Neural crest cell (in vitro differentiated cells): Measurements from ENCODE around the gene PSMB7. TPM values are rescaled to one million over a fixed set of nuclear protein-coding genes. Genes with fewer than 3 reads are reported as not detected.

ENCODE experiments used
- DNase-seq: peaks from one replicate; pipeline ENCODE4 v3.0.0; 2021; ENCODE audit warnings: low read depth, mixed read lengths, low spot score
- H3K27ac Mint-ChIP-seq: one replicate; pipeline ENCODE4 v1.8.0; 2021; ENCODE audit warnings: mild to moderate bottlenecking, mixed read lengths; ENCODE audit not compliant: unreplicated experiment
- H3K27me3 Mint-ChIP-seq: 2 replicates; pipeline ENCODE4 v1.8.0; 2021; ENCODE audit warnings: low read depth, mild to moderate bottlenecking, mixed read lengths
- H3K36me3 Mint-ChIP-seq: 2 replicates; pipeline ENCODE4 v1.8.0; 2021; ENCODE audit warnings: low read depth, mild to moderate bottlenecking, mixed read lengths
- H3K4me1 Mint-ChIP-seq: 2 replicates; pipeline ENCODE4 v1.8.0; 2021; ENCODE audit warnings: mixed read lengths
- H3K4me3 Mint-ChIP-seq: one replicate; pipeline ENCODE4 v1.8.0; 2021; ENCODE audit warnings: mild to moderate bottlenecking, mixed read lengths
- H3K9me3 Mint-ChIP-seq: 2 replicates; pipeline ENCODE4 v1.8.0; 2021; ENCODE audit warnings: mixed read lengths
- total RNA-seq: library from RNA; stranded (reverse); gene quantifications from 2 replicates; pipeline ENCODE4 v1.2.1, GENCODE V29; 2021
- TF ChIP-seq, protein P1 (sequence below): fragments of 200-600 bp; sonication (generic); conservative IDR thresholded peaks from 2 replicates; pipeline ENCODE4 v1.5.0; 2021; ENCODE audit warnings: antibody characterized with exemption, mild to moderate bottlenecking

The PSMB7 gene
- total RNA-seq, 1 donor from 2014 or later: 196 TPM

DNA sequence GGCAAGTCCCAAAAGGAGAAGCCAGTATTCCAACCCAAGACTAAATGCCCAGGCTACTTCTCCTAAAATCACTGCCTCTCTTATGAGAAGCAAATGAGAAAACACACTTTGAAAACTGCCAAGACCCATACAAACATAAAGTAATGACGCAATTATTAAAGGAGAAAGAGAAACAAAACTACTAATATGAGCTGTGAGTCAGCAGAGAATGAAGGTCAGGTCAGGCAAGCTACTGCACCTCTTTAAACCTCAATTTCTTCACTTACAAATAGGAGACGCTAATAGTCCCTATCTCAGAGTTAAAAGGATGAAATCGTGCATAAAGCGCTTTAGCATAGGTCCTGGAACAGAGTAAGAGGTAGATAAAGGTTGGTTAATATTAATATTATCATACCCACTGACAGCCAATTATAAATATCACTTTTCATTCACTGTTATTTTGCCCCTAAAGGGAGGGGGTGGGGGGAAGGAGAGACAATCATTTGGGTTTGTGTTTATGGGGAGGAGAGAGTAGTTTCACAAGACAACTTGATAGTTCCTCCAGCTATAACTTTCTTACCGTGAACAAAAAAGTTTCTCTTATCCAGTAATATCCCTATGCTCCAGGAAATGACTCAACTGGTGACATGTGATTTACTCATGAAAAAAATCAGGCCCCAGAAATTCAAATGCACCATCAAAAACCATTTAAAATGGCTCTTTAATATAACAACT is 3.6 kb downstream of the PSMB7 start:
- Mint-ChIP-seq H3K36me3 (peaks cover 17% of the 10 kb centered on the region), H3K9me3 (peaks cover 3% of the 10 kb centered on the region), H3K27ac (no peak overlapping the region), H3K27me3 (peaks cover 2% of the 10 kb centered on the region), H3K4me3 (peak overlapping the region; percentile 13), H3K4me1 (peaks cover 25% of the 10 kb centered on the region)
- DNase-seq: no peak
- TF ChIP-seq, protein P1, sequence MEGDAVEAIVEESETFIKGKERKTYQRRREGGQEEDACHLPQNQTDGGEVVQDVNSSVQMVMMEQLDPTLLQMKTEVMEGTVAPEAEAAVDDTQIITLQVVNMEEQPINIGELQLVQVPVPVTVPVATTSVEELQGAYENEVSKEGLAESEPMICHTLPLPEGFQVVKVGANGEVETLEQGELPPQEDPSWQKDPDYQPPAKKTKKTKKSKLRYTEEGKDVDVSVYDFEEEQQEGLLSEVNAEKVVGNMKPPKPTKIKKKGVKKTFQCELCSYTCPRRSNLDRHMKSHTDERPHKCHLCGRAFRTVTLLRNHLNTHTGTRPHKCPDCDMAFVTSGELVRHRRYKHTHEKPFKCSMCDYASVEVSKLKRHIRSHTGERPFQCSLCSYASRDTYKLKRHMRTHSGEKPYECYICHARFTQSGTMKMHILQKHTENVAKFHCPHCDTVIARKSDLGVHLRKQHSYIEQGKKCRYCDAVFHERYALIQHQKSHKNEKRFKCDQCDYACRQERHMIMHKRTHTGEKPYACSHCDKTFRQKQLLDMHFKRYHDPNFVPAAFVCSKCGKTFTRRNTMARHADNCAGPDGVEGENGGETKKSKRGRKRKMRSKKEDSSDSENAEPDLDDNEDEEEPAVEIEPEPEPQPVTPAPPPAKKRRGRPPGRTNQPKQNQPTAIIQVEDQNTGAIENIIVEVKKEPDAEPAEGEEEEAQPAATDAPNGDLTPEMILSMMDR: no peak

DNA sequence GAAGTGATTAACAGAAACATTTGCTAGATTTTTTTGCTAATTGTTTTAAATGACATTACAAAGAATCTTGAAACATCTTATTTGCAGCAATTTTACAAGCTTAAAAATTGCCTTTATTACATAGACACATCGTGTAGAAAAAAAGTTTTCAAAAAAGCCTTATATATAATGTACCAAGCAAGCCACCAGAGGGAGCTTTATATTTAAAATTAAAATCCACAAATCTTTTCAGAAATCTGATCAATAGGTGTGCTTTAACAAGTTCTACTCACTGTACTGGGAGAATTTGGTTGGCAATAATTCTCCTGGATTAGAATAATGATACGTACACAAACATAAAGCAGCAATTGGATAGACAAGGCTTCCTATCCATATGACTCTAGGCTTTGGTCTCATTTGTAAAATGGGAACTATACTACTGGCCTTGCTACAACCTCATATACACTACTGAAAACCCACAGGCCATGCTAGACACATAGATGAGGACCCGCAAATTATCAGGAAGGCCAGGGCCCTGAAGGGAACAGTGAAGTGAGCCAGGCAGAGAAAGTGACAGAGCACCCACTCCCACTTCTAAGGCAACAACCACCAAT is 4.8 kb downstream of the PSMB7 start:
- Mint-ChIP-seq H3K4me3 (peak overlapping the region; percentile 68), H3K27me3 (peaks cover under 1% of the 10 kb centered on the region), H3K27ac (no peak overlapping the region), H3K36me3 (peaks cover 17% of the 10 kb centered on the region), H3K9me3 (peaks cover under 1% of the 10 kb centered on the region), H3K4me1 (peaks cover 22% of the 10 kb centered on the region)
- DNase-seq: no peak
- TF ChIP-seq, protein P1: peak; percentile 69

DNA sequence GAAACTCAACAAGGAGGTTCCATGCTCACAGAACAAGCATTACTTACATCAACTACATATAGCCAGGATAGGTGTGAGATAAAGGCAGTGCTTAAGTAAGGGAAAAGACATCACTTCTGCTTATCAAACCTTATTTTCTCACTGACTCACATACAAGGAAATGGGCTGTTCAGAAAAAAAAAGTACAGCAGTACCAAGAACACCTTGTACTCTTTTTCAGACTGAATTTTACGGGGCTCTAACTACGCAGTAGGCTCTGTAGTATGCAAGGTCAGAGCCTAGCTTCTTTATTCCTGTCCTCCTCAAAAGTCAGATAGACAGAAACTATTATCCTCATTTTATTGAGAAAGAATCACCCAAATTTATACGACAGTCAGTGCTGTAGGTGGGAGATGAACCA is 5.8 kb downstream of the PSMB7 start:
- Mint-ChIP-seq H3K27me3 (no peaks in the 10 kb centered on the region), H3K36me3 (peaks cover 20% of the 10 kb centered on the region), H3K27ac (no peak overlapping the region), H3K4me1 (peaks cover 16% of the 10 kb centered on the region), H3K9me3 (no peaks in the 10 kb centered on the region), H3K4me3 (no peak overlapping the region)
- TF ChIP-seq, protein P1: no peak
- DNase-seq: no peak

DNA sequence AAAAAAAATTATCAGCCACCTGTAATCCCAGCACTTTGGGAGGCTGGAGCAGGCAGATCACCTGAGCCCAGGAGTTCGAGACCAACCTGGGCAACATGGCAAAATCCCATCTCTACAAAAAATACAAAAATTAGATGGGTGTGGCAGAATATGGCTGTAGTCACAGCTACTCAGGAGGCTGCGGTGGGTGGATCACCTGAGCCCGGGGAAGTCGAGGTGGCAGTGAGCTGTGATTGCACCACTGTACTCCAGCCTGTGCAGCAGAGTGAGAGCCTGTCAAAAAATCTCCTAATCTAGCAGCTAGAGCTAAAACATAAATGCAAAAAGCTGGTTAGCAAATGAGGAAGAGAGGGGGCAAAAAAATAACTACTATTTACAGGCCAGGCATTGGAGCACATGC is 12.0 kb downstream of the PSMB7 start:
- H3K4me1 Mint-ChIP-seq: peaks cover 31% of the 10 kb centered on the region
- H3K27me3 Mint-ChIP-seq: no peaks in the 10 kb centered on the region
- no peak overlapping the region for H3K4me3 Mint-ChIP-seq
- no peak overlapping the region for H3K27ac Mint-ChIP-seq
- H3K9me3 Mint-ChIP-seq: no peaks in the 10 kb centered on the region
- peaks cover 7% of the 10 kb centered on the region for H3K36me3 Mint-ChIP-seq
- TF ChIP-seq, protein P1: no peak
- no peak for DNase-seq

DNA sequence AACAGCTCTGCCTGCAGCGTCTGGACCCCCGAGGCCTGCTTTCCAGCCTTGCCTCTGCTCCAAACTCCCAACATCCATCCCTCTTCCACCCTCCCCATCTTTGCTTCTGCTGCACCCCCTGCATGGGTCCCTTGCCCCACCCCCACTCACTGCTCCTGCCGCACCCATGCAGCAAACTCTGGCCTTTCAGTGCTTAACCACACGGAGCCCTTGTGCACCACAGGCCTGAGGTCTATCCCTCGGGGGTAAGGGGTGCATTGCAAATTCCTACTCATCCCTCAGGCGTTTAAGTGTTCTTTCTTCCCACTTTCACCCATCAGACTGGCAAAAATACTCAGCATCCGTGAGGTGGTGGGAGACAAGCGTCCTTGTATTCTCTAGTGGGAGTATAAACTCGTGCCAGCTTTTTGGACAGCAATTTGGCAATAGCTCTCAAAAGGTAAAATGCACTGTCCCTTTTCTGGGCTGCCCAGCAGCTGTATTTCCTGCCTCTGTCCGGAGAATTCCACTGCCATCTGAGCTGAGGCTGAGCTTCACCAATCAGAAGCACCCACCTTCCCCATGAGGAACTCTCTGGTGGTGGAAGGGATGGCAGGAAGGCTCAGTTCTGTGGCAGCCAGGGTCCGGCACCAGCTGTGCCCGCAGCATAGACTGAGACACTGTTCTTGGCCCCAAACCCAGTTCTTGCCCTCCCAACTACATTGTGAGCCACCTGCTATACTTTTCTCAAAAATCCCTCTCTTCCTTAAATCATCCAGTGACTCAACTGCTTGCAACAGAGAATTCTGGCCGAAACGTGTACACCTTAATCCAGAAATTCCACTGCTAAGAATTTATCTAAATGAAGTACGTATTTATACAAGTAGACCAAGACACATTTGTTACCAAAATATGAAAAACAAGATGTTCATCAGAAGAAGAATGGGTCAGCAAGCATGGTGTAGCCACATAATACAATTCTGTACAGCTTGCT is 15.0 kb downstream of the PSMB7 start:
- H3K27me3 Mint-ChIP-seq: no peaks in the 10 kb centered on the region
- H3K4me1 Mint-ChIP-seq: peaks cover 35% of the 10 kb centered on the region
- no peak overlapping the region for H3K4me3 Mint-ChIP-seq
- peak overlapping the region; percentile 92 for H3K27ac Mint-ChIP-seq
- TF ChIP-seq, protein P1: no peak
- no peak for DNase-seq
- no peaks in the 10 kb centered on the region for H3K9me3 Mint-ChIP-seq
- peaks cover 6% of the 10 kb centered on the region for H3K36me3 Mint-ChIP-seq
